Ramos (cell line): ENCODE results near the gene TAPT1.
"Not testable (repeated sequence)": the region's sequence is repeated elsewhere in the genome, so short reads cannot be mapped to it uniquely, and the experiment has no call there.

Source experiments
- in situ Hi-C: fragments of 300-500 bp; cut with MboI; formaldehyde crosslinking; loops from one replicate; pipeline ENCODE4 v1.14.3; 2022; ENCODE audit warnings: low sequenced_read_pairs; ENCODE audit not compliant: unreplicated experiment

The TAPT1 gene

DNA sequence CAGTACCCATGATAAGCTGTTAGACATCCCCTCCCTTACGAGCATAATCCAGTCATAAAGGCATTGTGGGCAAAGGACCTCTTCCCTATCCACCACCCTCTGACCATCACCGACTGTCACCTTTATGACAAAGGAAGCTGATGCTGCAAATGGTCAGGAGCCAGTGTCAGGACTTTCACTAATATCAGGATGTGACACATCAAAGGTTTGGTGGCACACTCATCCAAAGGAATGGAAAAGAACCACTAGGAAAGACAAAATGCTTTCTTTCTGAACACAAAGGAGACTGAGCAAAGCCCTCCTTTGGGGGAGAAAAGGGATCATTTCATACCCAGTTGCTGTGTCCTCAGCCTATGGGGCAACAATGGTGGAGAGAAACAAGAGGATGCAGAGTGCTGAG is 75.6 kb downstream of the TAPT1 start:
- in situ Hi-C loops, result no loop called here

DNA sequence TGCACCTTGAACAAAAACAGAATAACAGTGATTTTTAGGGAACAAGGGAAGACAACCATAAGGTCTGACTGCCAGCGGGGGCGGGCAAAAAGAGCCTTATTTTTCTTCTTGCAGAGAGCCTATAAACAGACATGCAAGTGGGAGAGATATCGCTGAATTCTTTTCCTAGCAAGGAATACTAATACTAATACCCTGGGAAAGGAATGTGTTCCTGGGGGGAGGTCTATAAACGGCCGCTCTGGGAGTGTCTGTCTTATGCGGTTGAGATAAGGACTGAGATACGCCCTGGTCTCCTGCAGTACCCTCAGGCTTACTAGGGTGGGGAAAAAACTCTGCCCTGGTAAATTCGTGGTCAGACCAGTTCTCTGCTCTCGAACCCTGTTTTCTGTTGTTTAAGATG is 81.4 kb downstream of the TAPT1 start:
- in situ Hi-C loops, result not testable (repeated sequence)

DNA sequence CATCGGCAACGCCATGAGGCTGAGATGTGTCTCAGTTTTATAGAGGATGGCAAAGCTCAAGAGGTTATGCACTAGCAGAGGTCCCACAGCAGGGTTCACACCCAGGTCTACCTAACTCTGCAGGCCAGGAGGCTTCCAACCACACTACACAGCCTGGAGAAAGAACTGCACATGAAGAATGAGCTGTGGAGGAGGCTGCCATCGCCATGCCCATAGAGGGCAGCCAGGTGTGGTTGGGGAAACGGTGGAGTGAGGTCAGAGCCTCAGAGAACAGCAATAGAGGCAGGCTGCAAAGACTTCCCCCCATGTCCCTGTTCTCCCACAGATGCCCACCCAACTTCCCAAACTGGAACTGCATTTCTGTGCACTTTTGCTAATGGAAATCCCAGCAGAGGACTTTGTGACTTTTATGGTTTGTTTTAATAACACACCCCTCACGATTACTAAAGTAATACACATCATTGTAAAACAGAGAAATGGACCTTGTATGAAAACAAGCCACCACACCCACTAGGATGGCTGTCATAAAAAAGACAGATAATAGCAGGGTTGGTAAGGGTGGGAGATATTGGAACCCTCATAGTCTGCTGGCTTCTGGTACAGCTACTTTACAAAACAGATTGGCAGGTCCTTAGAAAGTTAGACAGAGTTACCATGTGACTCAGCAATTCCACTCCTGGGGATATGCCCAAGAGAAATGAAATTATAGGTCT is 83.5 kb downstream of the TAPT1 start:
- in situ Hi-C loops, result no loop called here

DNA sequence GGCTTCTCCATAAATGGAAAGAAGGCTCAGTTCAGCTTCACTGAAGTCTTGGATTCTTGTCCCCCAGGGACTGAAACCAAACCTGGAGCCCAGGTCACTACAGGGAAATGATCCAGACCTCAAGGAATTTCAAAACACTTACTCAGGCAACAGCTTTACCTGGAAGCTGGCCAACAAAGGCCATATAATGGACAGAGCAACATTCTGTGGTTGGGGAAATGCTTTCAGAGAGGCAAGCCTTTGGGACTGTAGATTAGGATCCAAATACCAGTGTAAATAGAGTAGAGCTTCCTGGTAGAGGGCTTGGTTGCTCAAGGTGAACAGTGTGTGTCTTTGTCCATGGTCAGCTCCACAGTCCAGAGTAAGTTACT is 85.4 kb downstream of the TAPT1 start:
- in situ Hi-C loops, result no loop called here

DNA sequence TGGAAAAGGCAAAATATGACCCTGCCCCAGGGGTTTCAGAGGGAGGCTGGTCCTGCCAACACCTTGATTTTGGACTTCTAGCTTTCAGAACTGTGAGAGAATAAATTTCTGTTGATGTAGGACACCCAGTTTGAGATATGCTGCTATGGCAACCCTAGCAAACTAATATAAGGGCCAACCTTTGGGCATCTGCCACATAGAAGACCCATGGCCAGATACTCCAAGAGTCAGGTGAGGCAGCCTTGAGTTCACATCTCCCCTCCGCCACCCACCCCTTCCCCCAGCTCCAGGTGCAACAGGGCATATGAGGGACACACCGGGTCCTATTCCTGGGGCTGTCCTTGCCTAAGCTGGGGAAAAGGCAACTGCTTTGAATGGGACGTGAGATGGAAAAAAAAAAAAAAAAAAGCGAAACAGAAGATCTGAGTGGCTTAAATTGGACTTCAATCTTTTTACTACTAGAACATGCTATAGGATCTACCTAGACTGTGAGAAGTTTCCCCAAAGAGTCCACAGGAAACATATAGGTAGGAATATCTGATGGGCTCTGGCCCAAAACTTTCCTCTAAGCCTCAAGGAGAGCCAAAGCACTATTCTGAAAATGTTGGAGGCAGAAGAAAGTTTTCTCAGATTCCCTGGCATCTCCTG is 85.9 kb downstream of the TAPT1 start:
- in situ Hi-C loops, result no loop called here

DNA sequence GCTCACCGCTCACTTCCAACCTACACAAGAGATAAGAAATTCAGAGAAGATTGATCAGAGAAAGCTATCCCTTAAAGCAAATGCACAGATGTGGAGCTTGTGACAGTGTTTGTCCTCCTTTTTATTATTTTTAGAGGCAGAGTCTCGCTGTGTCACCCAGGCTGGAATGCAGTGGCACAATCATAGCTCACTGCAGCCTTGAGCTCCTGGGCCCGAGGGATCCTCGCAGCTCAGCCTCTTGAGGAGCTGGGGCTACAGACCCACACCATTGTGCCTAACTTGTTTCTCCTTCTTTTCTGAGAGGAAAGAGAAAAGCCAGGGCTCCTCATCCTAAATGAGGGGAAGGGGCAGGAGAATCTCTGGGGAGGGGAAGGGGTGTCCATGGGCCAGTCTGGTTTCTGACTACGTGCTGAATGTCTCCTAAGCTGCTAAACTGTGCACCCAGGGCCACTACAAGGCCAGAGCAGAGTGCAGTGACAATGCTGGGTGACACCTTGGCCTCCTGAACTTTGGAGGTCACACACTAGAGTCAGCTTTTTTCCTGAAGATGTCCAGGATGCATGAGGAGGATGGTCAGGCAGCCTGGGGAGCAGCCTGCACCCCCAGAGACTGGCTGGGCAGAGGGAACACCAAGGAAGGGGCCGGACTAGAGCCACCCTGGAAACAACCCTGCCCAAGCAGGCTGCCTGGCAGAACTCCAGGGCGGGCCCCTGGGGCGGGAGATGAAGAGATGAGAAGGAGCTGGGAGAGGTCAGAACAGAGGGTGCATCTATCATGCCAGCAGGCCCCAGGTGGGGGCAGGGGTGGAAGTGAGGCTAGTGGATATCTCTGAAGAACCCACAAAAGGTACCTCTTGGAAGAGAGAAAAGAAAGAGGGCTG is 87.0 kb downstream of the TAPT1 start:
- in situ Hi-C loops, result no loop called here

DNA sequence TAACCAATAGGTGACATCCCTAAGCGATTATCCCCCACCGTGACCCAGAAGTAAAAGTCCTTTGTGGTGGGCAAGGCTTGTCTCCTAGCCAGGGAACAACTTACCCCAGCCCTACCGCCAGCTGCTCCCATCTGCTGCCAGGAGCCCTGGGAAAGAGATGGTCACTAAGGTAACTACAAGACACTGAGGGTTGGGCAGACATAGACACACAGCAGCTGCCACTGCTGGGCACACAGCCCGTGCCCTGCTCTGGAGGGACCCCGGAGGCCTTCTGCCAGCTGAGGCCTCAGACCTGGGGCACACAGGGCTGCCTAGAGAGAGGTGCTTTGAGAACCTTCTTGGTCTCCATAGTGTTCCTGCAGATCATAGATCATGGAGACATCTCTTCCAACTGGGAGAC is 89.4 kb downstream of the TAPT1 start:
- in situ Hi-C loops, result no loop called here

DNA sequence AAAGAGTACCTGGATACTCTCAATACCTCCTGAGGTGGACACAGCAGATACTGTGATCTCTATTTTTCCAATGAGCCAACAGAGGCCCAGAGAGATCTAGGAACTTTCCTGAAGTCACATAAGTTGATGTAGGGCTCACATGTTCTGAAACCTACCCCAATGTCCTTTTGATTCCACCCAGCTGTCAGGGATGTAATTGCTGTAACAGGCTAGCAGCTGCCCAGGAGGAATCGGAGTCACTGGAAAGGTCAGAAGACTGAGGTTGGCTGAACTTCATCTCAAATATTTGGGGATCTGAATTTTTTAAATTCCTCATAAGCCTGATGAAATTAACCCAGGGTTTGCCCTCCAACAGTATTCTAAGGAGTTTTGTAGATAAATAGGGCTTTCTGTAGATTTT is 90.0 kb downstream of the TAPT1 start:
- in situ Hi-C loops, result no loop called here

DNA sequence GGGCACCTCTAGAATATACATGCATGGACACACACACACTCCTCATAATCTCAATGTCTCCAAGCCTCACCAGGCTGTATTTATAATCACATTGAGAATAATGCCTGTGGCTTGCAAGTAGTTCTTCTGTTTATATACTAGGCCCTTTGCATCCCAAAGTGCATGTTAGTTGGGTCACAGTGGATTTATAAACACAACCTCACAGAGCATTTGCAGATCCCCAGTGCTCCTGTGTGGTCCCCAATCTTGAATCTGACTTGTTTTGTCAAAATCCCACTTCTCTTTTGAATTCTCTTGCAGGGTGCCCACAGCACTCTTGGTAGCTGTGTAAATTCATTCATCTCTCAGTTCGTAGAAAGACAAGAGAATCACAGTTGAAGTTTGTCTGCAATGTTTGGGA is 92.9 kb downstream of the TAPT1 start:
- in situ Hi-C loops, result no loop called here

DNA sequence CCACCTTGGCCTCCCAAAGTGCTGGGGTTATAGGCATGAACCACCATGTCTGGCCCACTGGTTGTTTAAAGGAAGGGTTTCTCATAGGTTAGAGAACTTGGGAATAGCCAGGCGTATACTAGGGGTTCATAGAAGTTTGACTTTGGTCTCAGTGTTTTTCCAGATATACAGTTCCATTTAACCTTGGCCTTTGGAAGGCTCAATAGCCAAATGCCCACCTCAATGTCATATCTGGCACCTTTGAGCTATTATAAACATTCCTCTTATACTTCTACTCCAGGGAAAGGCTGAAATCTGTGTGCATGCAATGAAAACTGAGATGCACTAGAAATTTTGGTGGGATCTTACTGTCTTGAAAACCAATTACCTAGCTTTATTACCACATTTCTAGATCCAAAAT is 95.0 kb downstream of the TAPT1 start:
- in situ Hi-C loops, result no loop called here

DNA sequence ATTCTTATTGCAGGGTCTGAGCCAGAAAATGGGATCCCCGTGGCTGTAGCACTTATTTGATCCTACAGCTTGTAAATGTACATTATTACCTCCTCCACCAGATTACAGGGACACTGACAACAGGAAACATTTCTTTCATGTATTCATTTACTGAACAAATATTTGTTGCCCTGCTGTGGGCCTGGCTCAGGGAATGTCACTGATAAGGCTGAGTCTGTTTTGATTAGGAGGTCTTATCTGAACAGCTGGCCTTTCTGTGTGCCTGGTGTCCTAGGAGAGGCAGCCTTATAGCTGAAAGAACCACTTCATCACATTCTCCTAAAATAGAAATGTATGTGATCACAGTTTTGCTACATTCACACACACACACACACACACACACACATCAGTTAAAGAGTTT is 96.9 kb downstream of the TAPT1 start:
- in situ Hi-C loops, result no loop called here

DNA sequence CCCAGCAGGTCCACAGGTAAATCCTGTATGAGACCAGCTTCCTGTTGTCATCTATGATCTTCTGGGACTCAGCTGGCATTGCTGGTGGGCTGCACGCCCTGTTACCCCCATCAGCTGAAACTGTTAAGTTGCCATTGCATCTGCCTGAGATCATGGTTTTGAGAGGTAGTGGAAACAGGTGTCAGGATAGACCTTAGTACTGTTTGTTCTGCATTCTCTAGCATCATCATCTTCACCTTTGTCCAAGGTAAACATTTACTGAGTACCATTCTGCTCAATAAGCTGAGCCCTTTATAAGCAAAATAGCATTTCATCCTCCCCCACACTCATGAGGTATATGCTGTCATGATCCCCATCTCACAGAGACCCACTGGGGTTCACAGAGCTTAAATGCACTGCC is 99.6 kb downstream of the TAPT1 start:
- in situ Hi-C loops, result no loop called here

DNA sequence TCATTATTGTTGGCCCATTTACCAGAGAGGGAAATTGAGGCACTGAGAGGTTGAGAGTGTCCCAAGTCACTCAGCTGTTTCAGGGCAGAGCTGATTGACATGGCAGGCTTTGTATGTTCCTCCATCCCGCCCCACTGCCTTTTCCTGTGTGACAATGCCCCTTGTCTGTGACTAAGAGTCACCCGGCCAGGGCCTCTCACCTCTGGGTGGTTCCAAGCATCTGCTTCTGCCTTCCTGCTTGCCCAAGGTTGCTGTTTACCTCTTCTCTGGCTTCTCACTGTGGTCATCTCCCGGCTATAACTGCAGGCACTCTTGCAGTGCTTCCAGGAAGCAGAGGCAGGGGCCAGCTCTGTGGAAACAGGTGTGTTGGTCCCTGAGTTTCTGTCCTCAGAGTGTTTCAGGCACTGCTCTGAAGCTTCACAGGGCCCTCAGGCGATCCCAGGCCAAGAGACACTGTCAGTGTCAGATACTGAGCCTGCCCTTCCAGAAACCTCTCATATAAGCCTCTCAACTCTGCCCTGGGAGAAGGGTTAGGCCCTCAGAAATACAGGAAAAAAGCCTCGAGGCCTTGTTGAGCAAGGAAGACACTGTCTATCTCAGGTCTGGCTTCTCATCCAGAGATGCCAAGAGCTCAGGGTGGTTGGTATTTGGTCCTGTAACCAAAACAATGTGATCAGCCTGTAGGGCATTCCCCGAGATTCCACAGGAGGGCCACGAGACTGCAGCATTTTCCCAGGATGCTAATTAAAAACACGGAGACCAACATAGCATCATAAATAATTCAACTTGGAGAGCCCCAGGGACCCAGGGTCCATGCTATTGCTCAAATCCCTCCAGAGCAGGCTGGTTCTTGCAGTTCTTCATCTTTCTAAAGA is 100.5 kb downstream of the TAPT1 start:
- in situ Hi-C loops, result no loop called here

DNA sequence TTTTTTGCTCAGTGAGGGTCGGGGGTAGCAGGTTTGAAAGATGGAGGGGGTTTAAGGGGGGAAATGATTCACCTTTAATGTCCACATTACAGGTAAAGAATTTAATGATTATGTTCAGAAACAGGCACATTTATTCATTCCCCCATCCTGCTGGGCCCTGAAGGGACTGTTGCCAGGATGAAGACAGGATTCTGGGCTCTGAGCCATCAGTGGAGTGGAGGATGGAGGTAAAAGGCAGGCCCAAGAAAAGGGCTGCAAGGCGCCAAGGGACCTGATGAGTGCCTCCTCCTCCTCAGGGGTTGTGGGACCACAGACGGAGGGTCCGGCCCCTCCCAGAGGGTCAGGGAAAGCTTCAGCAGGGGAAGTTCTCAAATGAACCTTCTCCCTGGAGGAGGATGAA is 102.0 kb downstream of the TAPT1 start:
- in situ Hi-C loops, result no loop called here

DNA sequence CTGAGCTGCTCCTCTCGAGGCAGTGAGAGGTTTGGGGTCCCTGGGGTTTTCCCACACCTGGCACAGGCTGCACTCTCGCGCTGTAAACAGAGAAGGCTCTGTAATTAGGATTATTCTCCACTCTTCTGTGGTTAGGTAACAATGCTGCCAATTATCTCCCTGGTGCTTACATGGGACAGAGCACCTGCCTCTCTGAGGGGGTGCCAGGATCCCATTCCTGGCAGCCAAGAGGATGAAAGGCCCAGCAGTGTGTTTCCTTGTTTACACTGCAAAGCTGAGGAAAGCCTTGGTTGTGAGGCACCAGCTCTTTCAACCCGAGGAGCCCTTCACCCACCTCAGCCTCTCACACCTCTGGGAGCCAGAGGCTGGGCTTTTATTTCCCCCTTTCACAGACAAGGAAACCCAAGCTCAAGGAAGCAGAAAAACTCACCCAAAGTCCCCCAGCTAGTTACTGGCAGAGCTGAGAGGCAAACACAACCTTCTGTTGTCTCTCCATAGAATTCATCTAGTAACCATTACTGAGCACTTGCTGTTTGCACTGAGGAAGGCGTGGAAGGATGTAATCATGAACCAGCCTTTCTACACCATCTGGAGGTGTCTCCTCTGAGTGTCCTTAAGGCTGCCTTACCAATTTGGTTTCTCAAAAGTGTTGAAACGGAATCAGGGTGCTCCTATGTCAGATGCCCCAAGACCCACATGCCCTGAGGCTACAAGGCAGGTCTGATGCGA is 102.8 kb downstream of the TAPT1 start:
- in situ Hi-C loops, result no loop called here

DNA sequence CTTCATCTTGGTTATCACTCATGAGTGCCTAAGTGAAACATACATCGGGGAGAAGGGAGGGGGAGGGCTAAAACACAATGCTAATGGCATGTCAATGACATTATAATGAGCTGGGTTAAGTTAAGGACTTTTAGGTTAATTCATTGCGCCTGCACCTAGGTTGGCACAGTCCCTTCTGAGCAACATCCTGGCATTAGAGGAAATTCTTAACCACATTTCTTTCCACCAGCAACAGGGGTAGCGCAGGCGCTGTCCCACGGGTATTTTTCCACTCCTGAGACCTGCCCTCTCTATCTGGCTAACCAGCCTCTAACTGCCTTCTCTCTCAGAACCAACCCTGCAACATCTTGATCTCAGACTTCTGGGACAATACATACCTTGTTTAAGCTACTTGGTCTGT is 103.5 kb downstream of the TAPT1 start:
- in situ Hi-C loops, result no loop called here

DNA sequence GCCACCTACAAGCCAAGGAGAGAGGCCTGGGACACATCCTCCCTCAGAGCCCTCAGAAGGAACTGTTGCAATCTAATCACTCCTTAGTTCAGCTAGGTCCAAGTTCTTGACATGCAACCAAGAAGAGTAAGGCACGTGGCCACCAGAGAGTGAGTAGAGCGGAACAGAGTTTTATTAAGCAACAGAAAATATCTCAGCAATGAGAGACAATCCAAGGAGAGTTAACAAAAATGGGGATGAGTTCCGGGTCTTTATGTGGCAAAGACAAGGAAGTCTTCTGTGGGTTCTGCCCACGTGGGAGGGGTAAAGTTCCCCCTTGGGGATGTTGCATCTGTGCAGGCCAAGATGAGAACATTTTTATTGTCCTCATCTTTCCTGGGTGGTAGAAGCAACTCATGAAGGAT is 104.0 kb downstream of the TAPT1 start:
- in situ Hi-C loops, result no loop called here

DNA sequence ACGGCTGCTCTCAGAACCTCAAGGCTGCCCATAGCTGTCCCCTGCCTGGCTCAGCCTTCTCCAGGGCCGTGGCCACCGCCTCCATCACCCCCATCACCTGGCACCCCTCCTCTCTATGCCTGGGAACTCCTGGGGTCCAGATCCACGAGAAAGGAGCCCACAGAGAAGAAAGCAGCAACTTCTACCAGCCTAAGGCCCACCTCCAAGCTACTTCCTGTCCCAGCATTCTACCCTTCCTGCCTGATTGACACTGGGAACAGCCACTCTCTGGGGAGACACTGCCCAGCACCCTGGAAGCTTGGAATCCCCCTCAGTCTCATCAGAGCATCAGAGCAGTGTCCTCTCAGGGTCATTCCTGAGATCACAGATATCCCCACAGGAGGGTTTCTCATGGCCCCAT is 105.6 kb downstream of the TAPT1 start:
- in situ Hi-C loops, result no loop called here

DNA sequence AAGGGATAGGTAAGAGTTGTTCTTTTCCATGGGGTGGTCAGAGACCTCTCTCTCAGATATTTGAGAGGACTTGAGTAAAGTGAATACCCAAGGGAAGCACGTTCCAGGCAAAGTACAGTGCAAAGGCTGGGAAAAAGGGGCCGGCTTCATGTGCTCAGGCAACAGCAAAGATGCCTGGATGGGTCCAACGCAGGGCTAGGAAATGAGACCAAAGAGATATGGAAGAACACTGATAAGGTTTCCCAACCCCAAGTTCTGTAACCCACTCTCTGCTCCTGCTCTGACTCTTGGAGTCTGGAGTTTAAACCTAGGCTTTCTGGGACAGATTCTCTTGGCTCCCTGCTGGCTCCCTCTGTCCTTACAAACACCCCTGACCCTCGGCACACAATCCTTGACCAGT is 106.3 kb downstream of the TAPT1 start:
- in situ Hi-C loops, result no loop called here

DNA sequence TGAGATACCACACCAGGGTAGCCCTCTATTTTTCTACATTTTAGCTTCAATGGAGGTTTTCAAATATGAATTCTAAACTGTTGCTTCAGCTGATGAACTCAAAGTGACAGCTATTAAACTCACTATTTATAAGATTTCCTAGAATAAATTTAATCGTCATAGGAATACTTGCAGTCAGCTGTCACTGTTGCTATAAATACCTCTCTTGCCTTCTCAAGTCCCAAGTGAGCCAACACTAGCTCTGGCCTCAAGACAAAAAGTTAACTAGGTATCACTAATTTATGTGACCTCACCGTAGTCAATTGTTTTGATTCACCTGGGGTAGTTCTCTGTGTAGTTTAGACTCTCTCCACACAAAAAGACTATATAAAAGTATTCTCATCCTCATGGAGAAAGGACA is 108.2 kb downstream of the TAPT1 start:
- in situ Hi-C loops, result no loop called here
